GM19239 (cell line): ENCODE data around the gene FANCG.

ENCODE experiments used
- DNase-seq: peaks from one replicate; pipeline ENCODE4 v3.0.0; 2011; ENCODE audit warnings: low spot score; ENCODE audit not compliant: insufficient read length
- FAIRE-seq: peaks from 2 replicates; lab custom pipeline; 2011; peaks lifted over from hg19 to GRCh38; lab: Jason Lieb, UNC

Gene FANCG

DNA sequence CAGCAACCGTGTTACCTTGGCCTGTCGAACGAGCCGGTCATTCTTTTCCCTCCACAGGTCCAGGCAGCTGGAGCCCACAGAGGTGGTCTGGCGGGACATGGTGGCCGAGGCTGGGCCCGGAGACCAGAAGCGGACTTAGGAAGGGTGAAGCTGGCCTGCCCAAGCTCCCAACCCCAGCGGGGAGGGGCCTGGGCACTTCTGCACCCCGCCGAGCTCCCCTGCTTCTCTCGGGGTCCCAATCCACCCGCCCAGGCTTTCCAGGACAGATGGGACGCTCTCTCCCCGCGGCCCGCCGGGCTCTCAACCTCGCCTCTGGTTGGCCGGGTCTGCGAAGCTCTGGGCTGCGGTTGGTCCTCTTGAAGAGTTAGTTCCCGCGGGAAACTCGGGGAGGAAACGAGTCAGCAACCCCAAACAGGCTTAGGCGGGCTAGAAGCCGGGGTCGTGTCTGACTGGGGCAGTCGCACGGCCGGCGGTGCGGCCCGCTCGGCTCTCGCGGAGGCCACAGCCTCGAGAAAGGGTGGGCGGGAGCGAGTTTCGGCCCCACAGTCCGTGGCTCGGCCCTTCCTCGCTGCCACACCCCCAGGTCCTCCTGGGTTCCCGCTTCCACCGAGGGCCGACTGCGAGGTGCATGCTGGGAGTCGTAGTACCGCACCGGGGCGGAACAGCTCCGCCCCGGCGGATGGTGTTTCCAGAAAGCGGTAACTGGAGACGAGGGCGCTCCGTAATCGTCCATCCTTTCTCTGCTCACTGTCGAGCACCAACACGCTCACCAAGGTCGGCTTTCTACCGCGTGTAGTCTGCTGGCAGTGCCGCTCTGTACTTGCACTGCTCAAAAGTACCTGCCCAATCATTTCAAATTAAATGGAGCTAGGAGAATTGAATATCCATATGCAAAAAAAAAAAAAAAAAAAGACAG lies at the start of gene FANCG:
TSS of gene FANCG (minus strand) at position 517 of the 916 bp plus-strand sequence. CDS start at position 99, 418 bp downstream.
- peak; percentile 94 for FAIRE-seq
- peak; percentile 78 for DNase-seq

DNA sequence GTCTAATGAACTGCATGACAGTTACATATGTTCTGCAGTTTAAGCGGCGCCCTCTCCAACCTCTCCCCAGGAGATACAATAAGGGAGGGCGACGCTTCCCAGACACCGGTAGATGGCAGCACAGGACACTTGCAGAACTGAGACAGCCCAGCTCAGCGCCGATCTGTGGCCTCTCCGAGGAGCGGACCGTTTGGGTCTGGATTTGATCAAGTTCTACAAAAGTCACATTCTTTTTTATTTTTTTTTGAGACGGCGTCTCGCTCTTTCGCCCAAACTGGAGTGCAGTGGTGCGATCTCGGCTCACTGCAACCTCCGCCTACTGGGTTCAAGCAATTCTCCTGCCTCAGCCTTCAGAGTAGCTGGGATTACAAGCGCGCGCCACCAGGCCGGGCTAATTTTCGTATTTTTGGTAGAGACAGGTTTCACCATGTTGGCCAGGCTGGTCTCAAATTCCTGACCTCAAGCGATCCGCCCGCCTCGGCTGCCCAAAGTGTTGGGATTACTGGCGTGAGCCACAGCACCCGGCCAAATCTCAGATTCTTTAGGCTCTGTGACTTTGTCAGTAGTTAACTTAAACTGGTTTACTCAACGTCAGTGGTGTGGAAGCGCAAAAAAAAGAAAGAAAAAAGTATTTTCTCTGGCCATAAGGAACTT lies 37.3 kb upstream of the FANCG start:
- FAIRE-seq (peak; percentile 89), DNase-seq (peak; percentile 71)

DNA sequence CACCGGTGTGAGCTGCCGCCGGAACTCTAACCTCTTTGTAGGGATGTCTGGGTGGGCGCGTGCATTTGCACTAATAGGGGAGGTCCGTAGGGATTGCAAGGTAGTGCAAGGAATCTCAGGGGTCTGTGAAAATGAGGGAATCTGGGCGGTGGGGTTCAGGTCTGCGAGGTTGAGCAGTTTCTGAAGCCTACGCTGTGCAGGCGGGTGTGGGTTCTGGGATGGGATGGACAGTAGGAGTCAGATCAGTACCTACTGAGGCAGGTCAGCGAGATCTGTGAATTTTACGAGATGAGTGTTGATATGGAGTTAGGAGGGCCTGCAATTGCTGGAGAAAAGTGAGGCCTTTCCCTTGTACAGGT lies 36.8 kb upstream of the FANCG start:
- DNase-seq = no peak
- no peak for FAIRE-seq

DNA sequence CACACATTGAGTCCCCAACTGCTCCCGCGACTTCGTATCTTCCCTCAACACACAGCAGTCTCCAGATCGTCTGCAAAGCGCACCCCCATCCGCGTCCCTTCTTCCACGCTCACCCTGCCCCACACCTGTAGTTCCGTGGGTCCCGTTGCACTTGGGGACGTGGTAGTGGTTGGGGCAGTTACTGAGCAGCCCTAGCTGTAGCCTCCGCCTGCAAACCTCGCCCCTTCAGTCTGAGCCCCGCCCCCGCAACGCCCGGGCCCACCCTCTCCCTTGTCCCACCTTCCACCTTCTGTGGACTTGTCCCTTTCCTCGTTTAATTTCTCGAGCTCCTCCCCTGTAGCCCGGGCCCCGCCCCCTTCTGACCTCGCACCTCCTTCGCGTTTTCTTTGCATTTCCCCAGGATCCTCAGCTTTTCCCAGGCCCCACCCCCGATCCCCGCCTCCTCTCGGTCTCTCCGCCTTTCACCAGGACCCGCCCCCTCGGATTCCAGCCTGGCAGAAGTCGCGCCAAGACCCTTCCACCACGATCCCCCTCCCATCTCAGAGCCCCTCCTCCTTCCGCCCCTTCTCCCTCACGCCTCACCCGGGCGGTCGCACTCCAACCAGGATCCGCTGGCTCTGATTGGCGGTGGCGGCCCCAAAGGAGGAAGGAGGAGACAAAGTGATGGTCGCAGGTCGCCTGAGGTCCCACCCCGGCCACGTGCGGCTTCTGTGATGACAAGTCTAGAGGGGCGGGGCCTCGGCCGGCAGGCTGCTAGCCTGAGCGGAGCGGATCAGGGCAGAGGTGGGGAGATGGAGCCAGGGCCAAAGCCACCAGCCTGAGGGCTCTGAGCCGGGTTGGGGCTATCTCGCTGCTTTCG lies 36.2 kb upstream of the FANCG start, which contains the start of gene ATOSB:
TSS of gene ATOSB (minus strand) at position 183 of the 859 bp plus-strand sequence. CDS start 7,588 bp downstream, outside the sequence.
- FAIRE-seq (peak; percentile 96), DNase-seq (peak; percentile 82)

DNA sequence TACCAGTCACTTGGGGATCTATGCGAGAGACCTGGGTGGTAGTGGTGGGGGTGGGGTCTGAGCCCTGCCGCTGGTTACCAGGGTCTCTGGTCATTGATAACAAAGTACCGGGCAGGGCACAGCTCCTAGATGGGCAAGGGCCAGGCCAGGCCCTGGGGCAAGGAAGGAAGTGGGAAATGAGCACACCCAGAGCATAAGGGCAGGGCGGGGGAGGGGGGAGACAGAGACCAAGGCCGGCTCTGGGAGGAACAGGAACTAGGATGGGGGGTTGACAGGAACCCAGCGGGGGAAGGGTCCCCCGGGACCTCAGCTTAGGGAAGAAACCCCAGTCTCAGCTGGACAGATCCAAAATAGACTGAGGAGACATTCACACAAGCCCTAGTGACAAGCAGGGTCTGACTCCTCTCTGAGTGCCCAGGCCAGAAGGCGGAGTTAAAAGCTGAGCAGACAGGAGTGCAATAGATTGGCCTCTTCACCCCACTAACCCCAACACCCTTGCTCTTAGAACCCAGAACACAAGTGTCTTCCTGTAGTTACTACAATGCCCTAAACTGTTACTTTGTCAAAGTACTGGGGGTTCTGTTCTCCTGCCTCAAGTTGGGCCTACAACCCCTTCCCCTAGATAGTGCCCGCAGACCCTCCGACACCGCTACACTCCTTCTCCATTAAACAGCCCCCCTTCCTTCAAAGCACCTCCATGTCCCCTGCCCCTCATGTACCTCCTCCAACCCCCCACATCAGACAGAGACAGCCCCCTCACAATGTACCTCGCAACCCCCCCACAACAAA lies 35.3 kb upstream of the FANCG start:
- peak; percentile 94 for FAIRE-seq

DNA sequence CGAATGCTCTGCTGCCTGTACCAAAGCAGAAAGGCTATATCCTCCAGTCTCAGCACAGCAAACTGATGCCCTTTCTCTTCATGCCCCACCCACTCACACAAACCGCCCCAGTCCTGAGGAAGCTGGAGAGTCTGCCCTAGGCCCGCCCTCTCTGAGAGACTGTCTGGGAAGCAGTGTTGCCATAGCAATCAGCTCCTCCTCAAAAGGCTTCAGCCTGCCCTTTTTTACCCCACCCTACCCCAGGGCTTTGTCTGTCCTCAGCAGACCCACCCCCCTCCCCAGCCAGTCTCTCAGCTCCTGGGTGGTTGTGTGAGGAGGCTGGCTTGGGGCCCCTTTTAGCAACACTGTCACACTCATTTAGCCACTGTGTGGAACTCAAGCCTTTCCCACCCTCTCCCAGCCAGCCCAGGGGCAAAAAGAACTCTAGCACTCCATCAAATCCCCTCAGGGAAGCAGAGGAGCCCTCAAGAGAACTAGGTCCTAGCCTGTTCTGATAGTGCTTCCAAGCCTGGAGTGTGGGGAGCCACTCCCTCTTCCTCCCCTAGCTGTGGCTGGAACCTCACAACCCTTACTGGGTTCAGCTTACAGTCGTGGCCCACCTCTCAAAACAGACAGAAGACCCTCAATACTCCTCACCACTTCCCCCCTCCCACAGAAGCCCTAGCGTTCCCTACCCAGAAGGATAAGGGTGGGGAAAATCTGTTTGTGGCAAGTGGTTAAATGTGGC lies 34.5 kb upstream of the FANCG start:
- peak; percentile 91 for FAIRE-seq
- DNase-seq = no peak

More for the DNA sequence above, 35.3 kb upstream of the FANCG start:
- DNase-seq = no peak

DNA sequence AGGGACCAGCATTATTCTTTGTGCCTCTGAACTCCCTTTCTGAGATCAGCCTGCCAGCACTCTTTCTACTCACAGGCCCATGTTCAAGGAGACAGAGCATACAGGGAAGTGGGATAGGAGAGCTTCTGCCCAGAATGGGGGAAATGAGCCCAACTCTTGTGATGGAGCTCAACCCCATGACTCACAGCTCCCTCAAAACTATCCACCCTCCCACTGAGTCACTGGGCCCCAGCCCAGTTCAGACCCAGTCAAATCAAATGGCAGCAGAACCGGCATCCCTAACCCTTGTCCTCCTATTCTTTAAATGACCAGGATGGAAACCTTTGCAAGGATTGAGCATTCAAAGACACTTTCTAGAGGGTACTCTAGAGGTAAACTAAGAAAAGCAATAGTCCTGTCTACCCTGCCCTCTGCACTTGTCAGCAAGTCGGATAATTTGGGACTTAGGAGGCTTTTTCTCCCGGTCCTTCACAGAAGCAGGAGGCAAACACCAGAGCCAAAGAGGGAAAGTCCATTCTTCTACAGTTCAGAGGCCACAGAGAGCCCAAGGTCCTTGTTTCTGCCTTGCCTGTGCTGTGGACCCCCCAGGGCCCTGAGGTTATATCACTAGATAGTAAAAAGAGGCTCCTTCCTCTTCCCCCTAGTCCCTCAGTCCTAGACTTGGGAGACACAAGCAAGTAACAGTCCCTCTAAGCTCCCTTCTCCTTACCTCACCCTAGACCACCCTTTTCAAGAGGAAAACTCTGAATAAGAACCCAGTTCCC lies 32.7 kb upstream of the FANCG start:
- FAIRE-seq (no peak), DNase-seq (no peak)

DNA sequence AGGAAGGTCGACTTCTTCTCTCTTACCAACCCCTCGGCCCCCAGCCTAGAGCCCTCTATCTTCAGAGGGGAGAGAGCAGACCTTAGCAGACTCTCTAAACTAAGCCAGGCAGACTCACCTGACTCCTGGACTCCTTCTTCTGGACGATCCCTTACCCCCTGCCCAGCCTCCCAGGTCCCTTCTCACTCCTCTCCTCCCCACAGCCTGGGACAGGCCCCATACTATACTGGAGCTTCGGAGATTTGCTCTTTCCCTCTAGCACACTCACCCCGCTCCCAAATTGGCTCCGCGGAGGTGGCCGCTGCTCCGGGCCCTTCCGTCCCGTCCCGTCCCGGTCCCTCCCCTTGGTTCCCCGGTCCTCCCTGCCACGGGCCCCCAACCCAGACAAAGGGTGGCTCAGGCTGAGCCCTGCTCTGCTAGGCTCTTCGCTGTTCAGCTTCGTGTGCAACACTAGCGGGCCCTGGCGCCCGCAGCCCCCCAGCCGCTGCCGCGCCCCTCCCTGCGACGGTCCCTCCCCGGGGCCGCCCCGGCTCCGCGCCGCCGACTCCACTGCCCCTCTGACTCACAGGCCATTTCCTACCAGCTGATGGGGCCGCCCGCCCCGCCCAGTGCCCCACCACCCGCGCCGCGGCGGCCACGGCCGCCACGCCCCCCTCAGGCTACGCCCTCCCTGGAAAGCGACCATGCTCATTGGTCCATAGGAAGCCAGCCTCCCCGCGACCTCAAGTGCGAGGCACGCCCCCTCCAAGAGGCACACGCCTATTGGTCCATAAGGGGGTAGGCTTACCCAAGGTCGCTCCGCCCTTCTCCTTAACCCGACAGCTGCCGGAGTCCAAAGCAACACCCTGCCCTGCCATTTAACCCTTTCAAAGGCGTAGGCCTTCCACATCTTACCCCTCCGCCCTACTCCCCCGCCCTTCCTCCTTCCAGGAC lies 31.5 kb upstream of the FANCG start:
- DNase-seq (peak; percentile 88), FAIRE-seq (peak; percentile 96)

DNA sequence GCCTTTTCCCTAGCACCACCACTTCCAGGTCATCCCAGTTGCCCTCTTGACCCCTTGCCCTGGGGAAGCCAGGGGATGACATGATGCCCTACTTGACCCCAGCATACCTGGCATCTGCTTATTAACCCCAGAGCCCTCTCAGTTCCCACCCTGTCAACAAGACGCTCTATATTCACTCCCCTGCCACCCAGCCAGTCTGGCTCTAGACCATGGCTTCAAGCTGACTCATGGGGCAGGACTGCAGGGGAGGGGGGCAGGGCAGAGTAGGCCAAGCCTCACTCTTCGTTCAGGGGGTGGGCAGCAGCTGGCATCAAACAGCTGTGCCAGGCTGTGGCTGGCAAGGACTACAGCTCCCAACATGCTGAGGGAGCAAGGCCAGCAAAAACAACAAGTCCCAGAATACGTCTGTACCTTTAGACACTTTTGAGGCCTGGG lies 30.6 kb upstream of the FANCG start:
- FAIRE-seq = no peak
- DNase-seq = no peak

DNA sequence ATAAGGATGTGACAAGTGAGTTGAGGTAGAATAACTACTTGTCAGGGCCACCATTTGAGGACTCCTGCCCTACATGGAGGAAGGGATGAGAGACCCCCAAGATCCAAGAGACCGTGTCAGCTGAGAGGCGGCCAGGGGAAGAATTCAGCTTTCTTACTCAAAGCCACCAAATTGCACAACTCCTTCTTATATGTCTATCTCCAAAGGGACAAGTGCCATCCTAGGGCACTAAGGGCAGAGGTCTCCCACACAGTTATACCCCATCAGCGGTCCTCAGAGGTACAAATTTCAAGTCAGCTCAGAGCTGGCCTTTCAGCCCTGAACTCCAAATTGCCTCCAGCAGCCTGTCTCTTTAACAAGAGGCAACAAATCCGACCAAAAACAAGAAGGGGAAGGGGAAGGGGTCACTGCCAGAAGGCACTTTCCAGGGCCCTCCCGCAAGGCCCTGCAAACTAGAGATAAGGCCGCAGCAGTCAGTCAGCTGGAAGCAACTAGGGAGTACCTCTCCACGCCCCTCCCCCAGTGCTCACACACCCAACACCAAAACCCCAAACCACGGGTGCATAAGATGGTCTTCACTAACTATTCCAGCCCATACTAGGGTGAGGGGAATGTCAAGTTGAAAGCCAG lies 29.3 kb upstream of the FANCG start:
- FAIRE-seq = no peak
- DNase-seq = no peak

DNA sequence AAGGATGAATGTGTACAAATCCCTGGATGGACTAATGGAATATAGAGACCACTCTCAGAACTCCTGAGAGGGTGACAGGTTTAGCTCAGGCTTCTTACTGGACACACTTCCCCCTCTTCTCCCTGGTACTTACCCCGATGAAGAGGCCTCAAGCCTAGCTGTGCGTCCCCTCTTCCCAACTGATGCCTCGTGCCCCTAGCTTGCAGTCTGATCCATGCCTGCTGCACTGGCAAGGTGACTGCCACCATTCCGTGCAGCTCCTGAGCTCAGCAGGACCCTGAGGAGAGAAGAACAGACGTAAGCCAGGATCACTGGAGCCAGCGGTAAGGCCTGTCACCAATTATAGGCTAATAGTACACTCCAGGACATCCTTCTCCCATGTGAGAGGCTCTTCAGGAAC lies 28.7 kb upstream of the FANCG start:
- DNase-seq = no peak
- no peak for FAIRE-seq

DNA sequence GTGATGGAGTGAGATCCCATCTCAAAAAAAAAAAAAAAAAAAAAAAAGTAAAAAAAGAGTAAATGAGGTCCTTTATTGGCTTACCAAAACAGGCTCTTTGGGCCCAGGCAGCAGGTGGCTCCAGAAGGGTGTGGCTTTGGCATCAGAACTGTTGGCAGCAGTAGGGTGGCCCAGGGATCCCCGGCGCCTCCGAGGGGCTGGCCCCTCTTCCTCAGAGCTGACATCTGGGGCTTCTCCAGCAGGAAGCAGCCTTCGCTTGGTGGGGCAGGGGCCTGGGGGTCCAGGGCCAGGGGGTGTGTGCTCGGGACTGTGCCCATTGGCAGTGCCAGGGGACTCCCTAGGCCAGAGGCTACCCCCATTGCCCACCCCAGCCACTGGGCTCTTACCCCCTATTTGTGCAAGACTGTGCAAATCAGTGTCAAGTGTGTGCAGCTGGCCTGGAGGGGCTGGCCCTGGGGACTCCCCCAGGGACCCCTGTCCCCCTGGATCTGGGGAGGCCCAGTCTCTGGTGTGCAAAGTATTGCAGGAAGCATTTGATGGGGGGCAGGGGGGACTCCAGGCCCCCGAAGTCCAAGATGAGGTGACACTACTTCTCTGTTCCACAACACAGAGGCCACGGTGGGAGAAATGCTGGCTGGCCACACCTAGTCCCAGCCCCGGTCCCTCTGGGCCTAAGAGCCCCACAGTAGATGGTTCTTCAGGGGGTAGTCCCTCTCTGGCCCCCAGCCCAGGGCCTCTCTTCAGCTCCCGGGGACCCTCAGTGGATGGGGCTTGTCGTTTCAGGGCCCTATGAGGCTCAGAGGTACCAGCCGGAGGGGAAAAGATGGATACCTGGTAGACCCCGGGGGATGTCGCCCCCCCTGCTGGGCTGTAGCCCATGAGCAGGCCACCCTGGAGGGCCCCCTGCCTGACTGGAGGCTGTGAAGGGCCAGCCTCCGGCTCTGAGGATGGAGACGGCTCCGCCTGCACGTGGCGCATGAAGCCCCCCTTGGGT lies 27.9 kb upstream of the FANCG start:
- FAIRE-seq (no peak), DNase-seq (no peak)

DNA sequence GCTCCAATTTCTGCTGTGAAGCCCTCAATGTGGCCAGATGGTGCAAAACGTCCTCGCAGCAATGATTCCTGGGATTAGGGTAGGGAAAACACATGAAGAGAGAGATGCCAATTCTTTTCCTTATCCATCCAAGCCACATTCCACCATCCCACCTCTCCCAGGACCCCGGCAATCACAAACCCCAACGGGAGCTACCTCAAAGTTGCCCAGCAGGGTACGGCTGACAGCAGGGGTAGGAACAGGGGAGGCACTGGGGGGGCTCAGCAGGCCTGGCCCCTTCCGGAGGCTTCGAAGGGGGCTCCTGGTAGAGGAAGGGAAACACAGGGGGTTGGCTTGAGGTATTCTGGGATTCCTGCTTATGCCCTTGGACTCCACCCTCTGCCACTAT lies 26.6 kb upstream of the FANCG start:
- FAIRE-seq (no peak), DNase-seq (no peak)

DNA sequence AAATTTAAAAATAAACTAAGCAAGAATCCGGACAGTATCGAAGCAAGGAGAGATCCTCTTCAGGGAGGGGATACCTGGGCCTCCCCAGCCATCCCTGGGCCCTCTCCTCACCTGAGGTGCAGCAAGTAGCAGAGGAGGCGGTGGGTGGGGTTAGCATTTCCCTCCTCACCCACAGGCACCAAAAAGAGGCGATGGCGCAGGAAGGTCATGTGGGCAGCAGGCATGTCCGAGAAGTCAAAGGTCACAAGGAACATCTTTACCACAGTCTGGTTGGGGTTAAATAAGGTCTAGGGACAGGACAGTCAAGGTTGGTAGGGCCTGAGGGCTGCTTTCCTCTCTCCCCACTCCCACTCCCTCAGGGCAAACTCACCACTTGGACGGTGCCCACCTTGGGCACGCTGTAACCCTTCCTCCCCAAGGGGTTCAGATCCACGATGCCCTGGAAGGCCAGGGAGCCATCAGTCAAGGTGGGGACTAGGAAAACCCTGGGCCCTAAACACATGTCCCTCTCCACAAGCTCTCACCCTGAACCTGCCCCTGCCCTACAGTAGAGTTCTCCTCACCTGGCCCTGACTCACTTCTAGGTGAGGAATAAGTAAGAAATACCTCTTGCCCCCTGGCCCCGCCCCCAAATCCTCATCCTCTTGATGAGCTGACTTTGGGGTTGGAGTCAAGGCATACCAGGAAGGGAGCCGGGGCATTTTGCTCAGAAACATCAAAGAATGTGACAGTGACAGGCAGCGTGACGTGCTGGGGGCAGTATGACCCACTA lies 26.0 kb upstream of the FANCG start:
- FAIRE-seq (no peak), DNase-seq (no peak)

DNA sequence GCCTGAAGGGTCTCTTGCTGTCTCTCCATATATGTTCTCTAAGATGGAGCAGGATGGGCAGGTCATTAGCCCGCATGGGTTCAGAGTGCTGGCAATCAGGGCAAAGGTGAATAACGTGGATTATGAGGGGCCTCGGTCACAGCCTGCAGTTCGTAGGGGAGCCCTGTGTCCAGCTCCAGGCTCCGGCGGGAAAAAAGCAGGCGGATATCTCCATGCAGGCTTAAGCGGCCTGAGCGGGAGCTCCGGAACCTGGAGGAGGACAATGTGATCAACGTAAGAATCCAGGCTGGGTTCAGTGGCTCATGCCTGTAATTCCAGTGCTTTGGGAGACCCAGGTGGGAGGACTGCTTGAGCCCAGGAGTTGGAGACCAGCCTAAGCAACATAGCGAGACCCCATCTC lies 25.4 kb upstream of the FANCG start:
- FAIRE-seq = no peak
- DNase-seq = no peak
